Smooth muscle cell (in vitro differentiated cells): ENCODE results near the gene ITFG1. TPM values are rescaled to one million over a fixed set of nuclear protein-coding genes. Genes with fewer than 3 reads are reported as not detected.

ENCODE experiments used
- DNase-seq: peaks from one replicate; lab custom pipeline; 2025; ENCODE audit not compliant: unreplicated experiment; lab: John Stamatoyannopoulos, UW
- H2AFZ ChIP-seq: fragments of 200-600 bp; sonication (generic); 2 replicates; pipeline ENCODE4 v1.6.0; 2016; ENCODE audit warnings: antibody characterized with exemption, low read depth, mild to moderate bottlenecking
- H3F3A ChIP-seq: fragments of 200-600 bp; sonication (generic); 2 replicates; pipeline ENCODE4 v1.6.0; 2017; ENCODE audit warnings: antibody characterized with exemption, low read depth
- H3K27ac ChIP-seq: fragments of 200-600 bp; sonication (generic); 2 replicates; pipeline ENCODE4 v1.5.1; 2016; ENCODE audit warnings: low read depth, mild to moderate bottlenecking
- H3K27me3 ChIP-seq: fragments of 200-600 bp; sonication (generic); 2 replicates; pipeline ENCODE4 v1.6.1; 2016; ENCODE audit warnings: low read depth, mild to moderate bottlenecking
- H3K36me3 ChIP-seq: fragments of 200-600 bp; sonication (generic); 2 replicates; pipeline ENCODE4 v1.5.1; 2016; ENCODE audit warnings: low read depth
- H3K4me1 ChIP-seq: fragments of 200-600 bp; sonication (generic); 2 replicates; pipeline ENCODE4 v1.5.1; 2016; ENCODE audit warnings: low read depth
- H3K4me2 ChIP-seq: fragments of 200-600 bp; sonication (generic); 2 replicates; pipeline ENCODE4 v1.6.0; 2016; ENCODE audit warnings: mild to moderate bottlenecking
- H3K4me3 ChIP-seq: fragments of 200-600 bp; sonication (generic); 2 replicates; pipeline ENCODE4 v1.5.1; 2016; ENCODE audit warnings: mild to moderate bottlenecking
- H3K79me2 ChIP-seq: fragments of 200-600 bp; sonication (generic); 2 replicates; pipeline ENCODE4 v1.6.0; 2016; ENCODE audit warnings: low read depth, mild to moderate bottlenecking
- H3K9ac ChIP-seq: fragments of 200-600 bp; sonication (generic); 2 replicates; pipeline ENCODE4 v1.6.0; 2016; ENCODE audit warnings: low read depth
- H3K9me3 ChIP-seq: fragments of 200-600 bp; sonication (generic); replicated peaks from 2 replicates; pipeline ENCODE4 v1.5.1; 2016; ENCODE audit warnings: low read depth
- H4K20me1 ChIP-seq: fragments of 200-600 bp; sonication (generic); 2 replicates; pipeline ENCODE4 v1.6.0; 2016; ENCODE audit warnings: low read depth
- WGBS: methylation state at CpG from one replicate; pipeline ENCODE4 v1.1.7; 2016; ENCODE audit warnings: low lambda C conversion rate; 5-methylcytosine and 5-hydroxymethylcytosine counted together
- polyA plus RNA-seq: library from polyadenylated mRNA; unstranded; fragments of >200 nt; fragmentation: Nextera tagmentation; extraction: Ambion mirVana; gene quantifications from 2 replicates; pipeline ENCODE4 v1.2.1, GENCODE V29; 2016
- total RNA-seq: library from RNA; depleted of rRNA; stranded (reverse); fragments of >200 nt; gene quantifications from 2 replicates; pipeline ENCODE4 v1.2.3, GENCODE V29; 2014
- TF ChIP-seq, protein P1 (sequence below): fragments of 200-600 bp; sonication (generic); IDR thresholded peaks from 2 replicates; pipeline ENCODE4 v1.5.1; 2017; ENCODE audit warnings: borderline replicate concordance, mild to moderate bottlenecking, antibody characterized with exemption; ENCODE audit not compliant: insufficient read depth, poor library complexity, severe bottlenecking

Gene ITFG1
- total and polyA plus RNA-seq, 2 experiments from 2014 or later: 75.2 to 100 TPM

DNA sequence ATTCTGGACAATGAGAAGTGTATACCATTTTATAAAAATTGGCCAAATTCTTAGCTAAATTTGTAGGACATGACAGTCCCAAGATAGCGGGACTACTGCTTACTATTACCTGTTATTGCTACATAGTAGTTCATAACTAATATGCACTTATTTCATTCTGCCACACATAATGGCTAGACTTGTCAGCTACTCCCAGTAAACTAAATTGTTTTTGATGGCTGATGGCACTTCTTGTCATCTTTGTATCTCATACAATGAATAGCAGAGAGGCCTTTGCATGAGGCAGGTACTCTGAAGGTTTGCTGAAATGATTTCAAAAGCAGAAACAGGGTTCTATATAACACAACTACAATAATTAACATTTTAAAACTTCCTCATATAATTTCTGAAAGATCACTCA is 44.0 kb downstream of the ITFG1 start:
- Histone ChIP-seq H3K9ac (no peak overlapping the region), H3K9me3 (no peaks in the 10 kb centered on the region), H3K4me3 (no peak overlapping the region), H4K20me1 (no peaks in the 10 kb centered on the region), H3F3A (no peaks in the 10 kb centered on the region), H3K36me3 (no peaks in the 10 kb centered on the region), H3K79me2 (no peaks in the 10 kb centered on the region), H3K27me3 (no peaks in the 10 kb centered on the region), H3K4me2 (no peak overlapping the region), H3K27ac (no peak overlapping the region), H2AFZ (no peak overlapping the region), H3K4me1 (no peaks in the 10 kb centered on the region)
- WGBS: 100% methylated on average over 1 of the region's 1 CpG
- TF ChIP-seq, protein P1, sequence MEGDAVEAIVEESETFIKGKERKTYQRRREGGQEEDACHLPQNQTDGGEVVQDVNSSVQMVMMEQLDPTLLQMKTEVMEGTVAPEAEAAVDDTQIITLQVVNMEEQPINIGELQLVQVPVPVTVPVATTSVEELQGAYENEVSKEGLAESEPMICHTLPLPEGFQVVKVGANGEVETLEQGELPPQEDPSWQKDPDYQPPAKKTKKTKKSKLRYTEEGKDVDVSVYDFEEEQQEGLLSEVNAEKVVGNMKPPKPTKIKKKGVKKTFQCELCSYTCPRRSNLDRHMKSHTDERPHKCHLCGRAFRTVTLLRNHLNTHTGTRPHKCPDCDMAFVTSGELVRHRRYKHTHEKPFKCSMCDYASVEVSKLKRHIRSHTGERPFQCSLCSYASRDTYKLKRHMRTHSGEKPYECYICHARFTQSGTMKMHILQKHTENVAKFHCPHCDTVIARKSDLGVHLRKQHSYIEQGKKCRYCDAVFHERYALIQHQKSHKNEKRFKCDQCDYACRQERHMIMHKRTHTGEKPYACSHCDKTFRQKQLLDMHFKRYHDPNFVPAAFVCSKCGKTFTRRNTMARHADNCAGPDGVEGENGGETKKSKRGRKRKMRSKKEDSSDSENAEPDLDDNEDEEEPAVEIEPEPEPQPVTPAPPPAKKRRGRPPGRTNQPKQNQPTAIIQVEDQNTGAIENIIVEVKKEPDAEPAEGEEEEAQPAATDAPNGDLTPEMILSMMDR: no peak
- DNase-seq: no peak

DNA sequence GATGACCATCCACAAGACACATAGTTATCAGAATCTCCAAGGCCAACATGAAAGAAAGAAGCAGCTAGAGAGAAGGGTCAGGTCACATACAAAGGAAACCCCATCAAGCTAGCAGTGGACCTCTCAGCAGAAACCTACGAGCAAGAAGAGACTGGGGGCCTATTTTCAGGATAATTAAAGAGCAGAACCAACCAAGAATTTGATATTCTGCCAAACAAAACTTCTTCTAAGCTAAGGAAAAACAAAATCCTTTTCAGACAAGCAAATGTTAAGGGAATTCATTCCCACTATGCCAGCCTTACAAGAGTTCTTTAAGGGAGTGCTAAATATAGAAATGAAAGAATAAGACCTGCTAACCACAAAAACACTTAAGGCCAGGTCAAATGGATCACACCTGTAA is 47.8 kb downstream of the ITFG1 start:
- no peak for DNase-seq
- 97% methylated on average over 1 of the region's 1 CpG for WGBS

DNA sequence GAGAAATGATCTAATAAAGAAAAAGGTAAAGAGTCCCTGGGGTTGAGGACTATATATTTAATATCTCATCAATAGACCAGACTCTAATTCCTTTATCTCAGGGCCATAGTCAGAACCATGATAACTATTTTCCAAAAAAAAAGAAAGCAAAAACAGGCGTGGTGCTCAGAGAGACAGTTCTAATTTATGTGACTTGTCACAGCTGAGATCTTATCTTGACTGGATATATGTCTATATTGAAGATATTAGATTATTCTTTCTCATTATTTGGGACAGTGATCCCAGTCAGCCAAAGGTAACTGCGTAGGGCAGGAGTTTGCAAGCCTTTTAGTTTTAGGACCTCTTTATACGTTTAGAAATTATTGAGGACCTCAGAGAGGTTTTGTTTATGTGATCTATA is 52.4 kb downstream of the ITFG1 start:
- Histone ChIP-seq H3K9ac (no peak overlapping the region), H3K4me2 (no peak overlapping the region), H3K79me2 (no peaks in the 10 kb centered on the region), H3K4me3 (no peak overlapping the region), H3F3A (no peaks in the 10 kb centered on the region), H3K27ac (no peak overlapping the region), H4K20me1 (peaks cover 7% of the 10 kb centered on the region), H2AFZ (no peak overlapping the region), H3K27me3 (no peaks in the 10 kb centered on the region), H3K36me3 (peaks cover 7% of the 10 kb centered on the region), H3K9me3 (no peaks in the 10 kb centered on the region), H3K4me1 (no peaks in the 10 kb centered on the region)
- WGBS: 94% methylated on average over 3 of the region's 3 CpGs
- no peak for DNase-seq
- TF ChIP-seq, protein P1: no peak

More for the DNA sequence above, 47.8 kb downstream of the ITFG1 start:
- Histone ChIP-seq H3K79me2 (no peaks in the 10 kb centered on the region), H3K36me3 (peaks cover 5% of the 10 kb centered on the region), H3K9ac (no peak overlapping the region), H3K9me3 (no peaks in the 10 kb centered on the region), H3K4me2 (no peak overlapping the region), H3K27me3 (no peaks in the 10 kb centered on the region), H4K20me1 (peaks cover 7% of the 10 kb centered on the region), H3K4me1 (no peaks in the 10 kb centered on the region), H2AFZ (no peak overlapping the region), H3F3A (no peaks in the 10 kb centered on the region), H3K27ac (no peak overlapping the region), H3K4me3 (no peak overlapping the region)
- TF ChIP-seq, protein P1: no peak

DNA sequence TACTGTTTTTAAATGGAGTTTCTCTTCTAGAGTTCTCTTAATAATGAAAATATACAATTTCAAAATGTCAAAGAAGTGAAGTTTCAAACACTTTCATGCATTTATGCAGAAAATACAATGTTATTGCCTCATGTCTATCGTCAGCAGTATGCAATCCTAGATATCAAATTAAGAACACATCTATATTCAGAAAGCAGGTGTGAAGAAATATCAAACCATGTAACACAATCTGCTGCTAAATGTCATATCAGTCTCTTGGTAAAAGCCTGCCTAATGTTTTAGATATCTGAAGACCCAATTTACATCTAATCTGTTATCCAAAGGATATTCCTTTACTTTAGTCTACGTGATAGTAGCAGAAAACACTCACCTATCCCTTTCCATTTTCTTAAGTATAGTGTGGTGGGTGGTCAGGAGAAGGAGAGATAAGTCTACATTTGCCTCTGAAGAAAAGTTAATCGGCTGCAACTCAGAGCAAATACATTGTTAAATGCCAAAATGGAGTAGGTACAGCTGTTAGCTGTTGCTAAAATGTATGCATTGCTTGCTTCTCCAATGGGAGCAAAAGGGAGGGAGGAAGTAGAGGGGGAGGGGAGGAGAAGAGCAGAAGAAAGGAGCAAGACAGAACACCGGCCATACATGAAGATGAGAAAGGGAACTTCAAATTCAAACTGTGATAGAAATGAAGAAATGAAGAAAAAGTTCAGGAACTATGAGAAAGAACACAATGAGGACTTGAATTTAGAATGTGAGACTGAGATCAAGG is 64.9 kb downstream of the ITFG1 start:
- Histone ChIP-seq H2AFZ (no peak overlapping the region), H3K27me3 (no peaks in the 10 kb centered on the region), H3K9ac (no peak overlapping the region), H3K9me3 (no peaks in the 10 kb centered on the region), H3K36me3 (no peaks in the 10 kb centered on the region), H3K4me2 (no peak overlapping the region), H3K79me2 (no peaks in the 10 kb centered on the region), H3K4me1 (peaks cover 7% of the 10 kb centered on the region), H4K20me1 (peaks cover 29% of the 10 kb centered on the region), H3K4me3 (no peak overlapping the region), H3F3A (no peaks in the 10 kb centered on the region), H3K27ac (no peak overlapping the region)
- WGBS: 97% methylated on average over 4 of the region's 4 CpGs
- no peak for DNase-seq
- TF ChIP-seq, protein P1: no peak
